Fibroblast of villous mesenchyme (primary cell): ENCODE measurements around the gene C19orf25. TPM values are rescaled to one million over a fixed set of nuclear protein-coding genes. Genes with fewer than 3 reads are reported as not detected.

Experiments used
- DNase-seq: peaks from one replicate; pipeline ENCODE4 v3.0.0-alpha.2; 2010; ENCODE audit warnings: low read depth
- H3K4me3 ChIP-seq: 2 replicates; pipeline ENCODE4 v1.5.1; 2011; ENCODE audit warnings: low read depth, mild to moderate bottlenecking, low read length
- total RNA-seq: library from RNA; depleted of rRNA; stranded (reverse); fragments of >200 nt; gene quantifications from 2 replicates; pipeline ENCODE4 v1.2.3, GENCODE V29; 2012
- TF ChIP-seq, protein P1 (sequence below): IDR thresholded peaks from 2 replicates; pipeline ENCODE4 v1.5.1; 2012; ENCODE audit warnings: low read depth, mild to moderate bottlenecking, low read length; ENCODE audit not compliant: insufficient read depth

The C19orf25 gene
- total RNA-seq, 1 donor: 32.8 TPM

GRCh38 chr19:1435378-1435989 lies 43.5 kb downstream of the C19orf25 start:
- DNase-seq: no peak
- H3K4me3 ChIP-seq: no peak overlapping the region
- TF ChIP-seq, protein P1, sequence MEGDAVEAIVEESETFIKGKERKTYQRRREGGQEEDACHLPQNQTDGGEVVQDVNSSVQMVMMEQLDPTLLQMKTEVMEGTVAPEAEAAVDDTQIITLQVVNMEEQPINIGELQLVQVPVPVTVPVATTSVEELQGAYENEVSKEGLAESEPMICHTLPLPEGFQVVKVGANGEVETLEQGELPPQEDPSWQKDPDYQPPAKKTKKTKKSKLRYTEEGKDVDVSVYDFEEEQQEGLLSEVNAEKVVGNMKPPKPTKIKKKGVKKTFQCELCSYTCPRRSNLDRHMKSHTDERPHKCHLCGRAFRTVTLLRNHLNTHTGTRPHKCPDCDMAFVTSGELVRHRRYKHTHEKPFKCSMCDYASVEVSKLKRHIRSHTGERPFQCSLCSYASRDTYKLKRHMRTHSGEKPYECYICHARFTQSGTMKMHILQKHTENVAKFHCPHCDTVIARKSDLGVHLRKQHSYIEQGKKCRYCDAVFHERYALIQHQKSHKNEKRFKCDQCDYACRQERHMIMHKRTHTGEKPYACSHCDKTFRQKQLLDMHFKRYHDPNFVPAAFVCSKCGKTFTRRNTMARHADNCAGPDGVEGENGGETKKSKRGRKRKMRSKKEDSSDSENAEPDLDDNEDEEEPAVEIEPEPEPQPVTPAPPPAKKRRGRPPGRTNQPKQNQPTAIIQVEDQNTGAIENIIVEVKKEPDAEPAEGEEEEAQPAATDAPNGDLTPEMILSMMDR: no peak

DNA sequence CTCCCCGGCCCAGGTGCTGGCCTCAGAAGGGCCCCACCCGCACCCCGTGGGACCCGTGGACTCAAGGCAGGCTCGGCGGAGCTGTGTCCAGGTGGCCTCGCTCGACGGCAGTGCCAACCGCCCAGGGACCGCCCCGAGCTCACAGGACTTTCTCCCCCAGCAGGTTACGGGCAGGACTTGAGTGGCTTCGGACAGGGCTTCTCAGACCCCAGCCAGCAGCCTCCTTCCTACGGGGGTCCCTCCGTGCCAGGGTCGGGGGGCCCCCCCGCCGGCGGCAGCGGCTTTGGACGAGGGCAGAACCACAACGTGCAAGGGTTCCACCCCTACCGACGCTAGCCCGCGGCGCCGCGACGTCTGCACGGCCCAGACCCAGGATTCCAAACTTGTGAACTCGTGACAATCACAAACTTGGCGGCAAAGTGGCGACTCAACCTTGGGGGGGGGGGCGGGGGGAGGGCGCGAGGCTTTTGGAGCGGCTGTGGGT lies 44.4 kb downstream of the C19orf25 start:
- H3K4me3 ChIP-seq: no peak overlapping the region
- TF ChIP-seq, protein P1: no peak
- DNase-seq: no peak

DNA sequence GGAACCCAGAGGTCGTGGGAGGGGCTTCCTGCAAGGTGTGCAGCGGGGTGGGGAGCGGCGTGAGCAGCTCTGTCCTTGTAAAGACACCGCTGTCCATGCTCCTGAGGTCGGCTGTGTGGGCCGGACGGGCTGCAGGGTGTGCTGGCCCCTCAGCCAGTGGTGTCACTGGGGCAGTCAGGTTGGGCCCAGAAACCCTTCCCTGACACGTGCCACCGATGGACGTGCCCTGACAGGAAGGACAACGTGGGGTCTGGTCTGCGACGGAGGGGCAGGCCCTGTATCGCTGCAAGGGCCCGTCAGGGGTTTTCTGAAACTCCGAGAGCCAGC lies 45.0 kb downstream of the C19orf25 start:
- no peak for DNase-seq
- no peak overlapping the region for H3K4me3 ChIP-seq
- TF ChIP-seq, protein P1: no peak

- TF ChIP-seq, protein P1: no peak
- no peak for DNase-seq
- H3K4me3 ChIP-seq: no peak overlapping the region
Measured at GRCh38 chr19:1433119-1434039, 45.6 kb downstream of the C19orf25 start.

DNA sequence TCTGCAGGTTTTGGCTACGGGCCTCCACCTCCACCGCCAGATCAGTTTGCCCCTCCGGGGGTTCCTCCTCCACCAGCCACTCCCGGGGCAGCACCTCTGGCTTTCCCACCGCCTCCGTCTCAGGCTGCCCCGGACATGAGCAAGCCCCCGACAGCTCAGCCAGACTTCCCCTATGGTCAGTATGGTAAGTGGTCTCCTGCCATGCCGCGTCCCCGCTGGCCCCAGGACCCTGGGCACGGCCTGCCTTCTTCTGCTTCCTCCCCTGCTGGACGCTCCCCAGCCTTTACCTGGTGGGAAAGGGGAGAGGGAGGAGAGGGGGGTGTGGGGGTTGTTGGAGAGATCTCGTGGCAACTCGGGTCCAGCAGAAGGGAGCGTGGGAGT lies 46.5 kb downstream of the C19orf25 start:
- no peak for DNase-seq
- TF ChIP-seq, protein P1: no peak
- H3K4me3 ChIP-seq: no peak overlapping the region

GRCh38 chr19:1431759-1432506 lies 47.1 kb downstream of the C19orf25 start:
- no peak overlapping the region for H3K4me3 ChIP-seq
- no peak for DNase-seq
- TF ChIP-seq, protein P1: no peak
